H9 (cell line): Measurements from ENCODE around the gene ATP6V0E1. TPM values are rescaled to one million over a fixed set of nuclear protein-coding genes. Genes with fewer than 3 reads are reported as not detected.

Source experiments
- DNase-seq: peaks from one replicate; pipeline ENCODE4 v3.0.0-alpha.2; 2017
- H2AFZ ChIP-seq: one replicate; pipeline ENCODE4 v1.6.1; 2013; ENCODE audit warnings: mild to moderate bottlenecking, low read length, control low read depth, moderate library complexity
- H2AK5ac ChIP-seq: 2 replicates; pipeline ENCODE4 v1.6.1; 2013; ENCODE audit warnings: low read length, control low read depth, mixed read lengths; ENCODE audit not compliant: insufficient read length
- H2BK120ac ChIP-seq: one replicate; pipeline ENCODE4 v1.6.1; 2013; ENCODE audit warnings: low read depth, mild to moderate bottlenecking, low read length, control low read depth, inconsistent platforms; ENCODE audit not compliant: poor library complexity, severe bottlenecking
- H2BK12ac ChIP-seq: 2 replicates; pipeline ENCODE4 v1.6.1; 2013; ENCODE audit warnings: low read length, control low read depth, mixed read lengths, low read depth; ENCODE audit not compliant: insufficient read length
- H2BK15ac ChIP-seq: 2 replicates; pipeline ENCODE4 v1.6.1; 2013; ENCODE audit warnings: low read depth, low read length, control low read depth
- H2BK20ac ChIP-seq: one replicate; pipeline ENCODE4 v1.6.1; 2013; ENCODE audit warnings: low read depth, mild to moderate bottlenecking, low read length, control low read depth, inconsistent platforms; ENCODE audit not compliant: poor library complexity, severe bottlenecking
- H2BK5ac ChIP-seq: 2 replicates; pipeline ENCODE4 v1.6.1; 2013; ENCODE audit warnings: low read length, control low read depth, mixed read lengths; ENCODE audit not compliant: insufficient read length
- H3K14ac ChIP-seq: 2 replicates; pipeline ENCODE4 v1.6.1; 2013; ENCODE audit warnings: low read length, control low read depth; ENCODE audit not compliant: insufficient read depth
- H3K18ac ChIP-seq: 2 replicates; pipeline ENCODE4 v1.6.1; 2013; ENCODE audit warnings: low read depth, mild to moderate bottlenecking, mixed read lengths, low read length, control low read depth; ENCODE audit not compliant: insufficient read length
- H3K23ac ChIP-seq: 2 replicates; pipeline ENCODE4 v1.6.1; 2013; ENCODE audit warnings: low read length, control low read depth, mixed read lengths, low read depth; ENCODE audit not compliant: insufficient read length
- H3K23me2 ChIP-seq: 2 replicates; pipeline ENCODE4 v1.6.1; 2013; ENCODE audit warnings: low read depth, mild to moderate bottlenecking, mixed read lengths, low read length, control low read depth; ENCODE audit not compliant: insufficient read length, poor library complexity, severe bottlenecking
- H3K27ac ChIP-seq: 2 replicates; pipeline ENCODE4 v1.5.1; 2013; ENCODE audit warnings: low read length, control low read depth, mixed read lengths, low read depth; ENCODE audit not compliant: insufficient read length
- H3K27me3 ChIP-seq: 2 replicates; pipeline ENCODE4 v1.6.1; 2013; ENCODE audit warnings: low read length, control low read depth, inconsistent platforms; ENCODE audit not compliant: insufficient read depth
- H3K4ac ChIP-seq: 2 replicates; pipeline ENCODE4 v1.6.1; 2013; ENCODE audit warnings: low read depth, mild to moderate bottlenecking, control low read depth, inconsistent platforms, low read length, moderate library complexity
- H3K4me1 ChIP-seq: 2 replicates; pipeline ENCODE4 v1.6.1; 2013; ENCODE audit warnings: low read length, control low read depth, inconsistent platforms; ENCODE audit not compliant: insufficient read depth
- H3K4me2 ChIP-seq: 2 replicates; pipeline ENCODE4 v1.6.1; 2013; ENCODE audit warnings: low read length, control low read depth, mixed read lengths; ENCODE audit not compliant: insufficient read length, insufficient read depth
- H3K56ac ChIP-seq: 2 replicates; pipeline ENCODE4 v1.6.1; 2013; ENCODE audit warnings: low read depth, mild to moderate bottlenecking, mixed read lengths, low read length, control low read depth; ENCODE audit not compliant: insufficient read length
- H3K79me1 ChIP-seq: 2 replicates; pipeline ENCODE4 v1.6.1; 2013; ENCODE audit warnings: low read depth, mild to moderate bottlenecking, moderate library complexity, low read length, control low read depth, inconsistent platforms; ENCODE audit not compliant: insufficient read depth, poor library complexity, severe bottlenecking
- H3K79me2 ChIP-seq: 2 replicates; pipeline ENCODE4 v1.6.1; 2013; ENCODE audit warnings: low read length, control low read depth, inconsistent platforms; ENCODE audit not compliant: insufficient read depth
- H3K9ac ChIP-seq: 2 replicates; pipeline ENCODE4 v1.6.1; 2013; ENCODE audit warnings: low read length, control low read depth, mixed read lengths; ENCODE audit not compliant: insufficient read length; ENCODE audit errors: extremely low read depth
- H3K9me3 ChIP-seq: one replicate; pipeline ENCODE4 v1.6.1; 2013; ENCODE audit warnings: low read depth, low read length, inconsistent platforms; ENCODE audit not compliant: control insufficient read depth
- H3T11ph ChIP-seq: one replicate; pipeline ENCODE4 v1.6.1; 2013; ENCODE audit warnings: mild to moderate bottlenecking, low read length, control low read depth, inconsistent platforms
- H4K20me1 ChIP-seq: one replicate; pipeline ENCODE4 v1.6.1; 2013; ENCODE audit not compliant: control insufficient read depth, insufficient read length, insufficient read depth
- H4K5ac ChIP-seq: 2 replicates; pipeline ENCODE4 v1.6.1; 2013; ENCODE audit warnings: low read depth, mild to moderate bottlenecking, mixed read lengths, low read length, control low read depth; ENCODE audit not compliant: insufficient read length
- H4K8ac ChIP-seq: replicated peaks from 2 replicates; pipeline ENCODE4 v1.6.1; 2013; ENCODE audit warnings: low read length, control low read depth, mixed read lengths, low read depth; ENCODE audit not compliant: insufficient read length
- H4K91ac ChIP-seq: 2 replicates; pipeline ENCODE4 v1.6.1; 2013; ENCODE audit warnings: low read depth, mild to moderate bottlenecking, moderate library complexity, mixed read lengths, low read length, control low read depth; ENCODE audit not compliant: insufficient read length
- H3K27ac Mint-ChIP-seq, 3 experiments: 2 replicates in 2 of 3; 3 replicates in 1 of 3; pipeline ENCODE4 v1.8.0; 2020 to 2021; ENCODE audit warnings: mixed read lengths in 3 of 3, mild to moderate bottlenecking in 1 of 3, moderate library complexity in 1 of 3
- H3K27me3 Mint-ChIP-seq: 2 replicates; pipeline ENCODE4 v1.8.0; 2021; ENCODE audit warnings: low read depth, mild to moderate bottlenecking, moderate library complexity, mixed read lengths
- H3K36me3 Mint-ChIP-seq, 3 experiments: 2 replicates in 2 of 3; 3 replicates in 1 of 3; pipeline ENCODE4 v1.8.0; 2020 to 2021; ENCODE audit warnings: low read depth in 3 of 3, mixed read lengths in 3 of 3; ENCODE audit not compliant: insufficient read depth in 1 of 3
- H3K4me1 Mint-ChIP-seq, 2 experiments: 2 replicates each; pipeline ENCODE4 v1.8.0; 2020; ENCODE audit warnings: mixed read lengths in 2 of 2
- H3K4me3 Mint-ChIP-seq, 2 experiments: 2 replicates in 1 of 2; 3 replicates in 1 of 2; pipeline ENCODE4 v1.8.0; 2020 to 2021; ENCODE audit warnings: mild to moderate bottlenecking in 2 of 2, mixed read lengths in 2 of 2, moderate library complexity in 1 of 2
- H3K9me3 Mint-ChIP-seq, 2 experiments: 2 replicates in 1 of 2; 3 replicates in 1 of 2; pipeline ENCODE4 v1.8.0; 2020; ENCODE audit warnings: mild to moderate bottlenecking in 2 of 2, mixed read lengths in 2 of 2, moderate library complexity in 1 of 2
- WGBS: extraction: QIAGEN DNeasy Blood & Tissue Kit; methylation state at CpG from one replicate; pipeline ENCODE4 v1.1.7; 2013; ENCODE audit warnings: missing lambda C conversion rate, low lambda C conversion rate, mixed read lengths; ENCODE audit not compliant: insufficient read length; ENCODE audit errors: extremely low coverage; 5-methylcytosine and 5-hydroxymethylcytosine counted together
- total RNA-seq: library from RNA; stranded (reverse); gene quantifications from 2 replicates; pipeline ENCODE4 v1.2.1, GENCODE V29; 2021
- TF ChIP-seq, protein P1 (sequence below): fragments of 200-600 bp; sonication (generic); conservative IDR thresholded peaks from 3 replicates; pipeline ENCODE4 v1.8.0; 2021; ENCODE audit warnings: antibody characterized with exemption, mild to moderate bottlenecking

Gene ATP6V0E1
- total RNA-seq, 1 experiment from 2014 or later: 101 TPM

DNA sequence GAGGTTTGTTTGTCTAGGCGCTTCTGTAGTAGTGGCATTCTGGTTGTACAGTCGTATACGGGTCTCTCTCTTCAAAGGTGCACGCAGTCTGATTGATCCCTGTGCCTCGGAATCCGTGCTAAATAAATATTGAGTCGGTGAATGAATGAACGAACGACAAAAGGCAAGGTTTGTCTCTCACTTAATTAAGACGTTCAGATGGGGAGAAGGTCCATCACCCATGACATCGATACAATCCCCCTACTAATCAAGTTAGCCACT, 72.1 kb downstream of the ATP6V0E1 start:
- Histone ChIP-seq H3K79me1 (no peaks in the 10 kb centered on the region), H2AK5ac (no peak overlapping the region), H3K4ac (no peak overlapping the region), H3T11ph (no peak overlapping the region), H2BK12ac (no peak overlapping the region), H3K14ac (no peak overlapping the region), H4K8ac (no peak overlapping the region), H3K27me3 (no peaks in the 10 kb centered on the region), H2BK20ac (no peak overlapping the region), H3K23me2 (peaks cover 4% of the 10 kb centered on the region), H2AFZ (peak overlapping the region; percentile 98), H3K56ac (no peak overlapping the region), H3K27ac (no peak overlapping the region), H3K4me2 (peak overlapping the region; percentile 98), H4K5ac (no peak overlapping the region), H4K20me1 (no peaks in the 10 kb centered on the region), H3K4me1 (no peaks in the 10 kb centered on the region; the same call in 1 of the 2 replicates), H3K9me3 (no peaks in the 10 kb centered on the region), H2BK120ac (no peak overlapping the region), H3K79me2 (no peaks in the 10 kb centered on the region), H2BK5ac (no peak overlapping the region), H3K18ac (no peak overlapping the region), H3K9ac (peak overlapping the region; percentile 85), H4K91ac (no peak overlapping the region), H2BK15ac (no peak overlapping the region), H3K23ac (no peak overlapping the region)
- Mint-ChIP-seq H3K27me3 (peaks cover 5% of the 10 kb centered on the region), H3K4me1 (peaks cover 13 to 22% of the 10 kb centered on the region in 2 experiments), H3K36me3 (no peaks in the 10 kb centered on the region), H3K27ac (peak overlapping the region in 1 of 3 experiments; percentile 69; a peak in 2 of 7 replicates), H3K4me3 (peak overlapping the region; percentile 85 to 88), H3K9me3 (no peaks in the 10 kb centered on the region)
- WGBS: no CpG with 5 or more reads among the region's 11 CpGs
- DNase-seq: no peak
- TF ChIP-seq, protein P1, sequence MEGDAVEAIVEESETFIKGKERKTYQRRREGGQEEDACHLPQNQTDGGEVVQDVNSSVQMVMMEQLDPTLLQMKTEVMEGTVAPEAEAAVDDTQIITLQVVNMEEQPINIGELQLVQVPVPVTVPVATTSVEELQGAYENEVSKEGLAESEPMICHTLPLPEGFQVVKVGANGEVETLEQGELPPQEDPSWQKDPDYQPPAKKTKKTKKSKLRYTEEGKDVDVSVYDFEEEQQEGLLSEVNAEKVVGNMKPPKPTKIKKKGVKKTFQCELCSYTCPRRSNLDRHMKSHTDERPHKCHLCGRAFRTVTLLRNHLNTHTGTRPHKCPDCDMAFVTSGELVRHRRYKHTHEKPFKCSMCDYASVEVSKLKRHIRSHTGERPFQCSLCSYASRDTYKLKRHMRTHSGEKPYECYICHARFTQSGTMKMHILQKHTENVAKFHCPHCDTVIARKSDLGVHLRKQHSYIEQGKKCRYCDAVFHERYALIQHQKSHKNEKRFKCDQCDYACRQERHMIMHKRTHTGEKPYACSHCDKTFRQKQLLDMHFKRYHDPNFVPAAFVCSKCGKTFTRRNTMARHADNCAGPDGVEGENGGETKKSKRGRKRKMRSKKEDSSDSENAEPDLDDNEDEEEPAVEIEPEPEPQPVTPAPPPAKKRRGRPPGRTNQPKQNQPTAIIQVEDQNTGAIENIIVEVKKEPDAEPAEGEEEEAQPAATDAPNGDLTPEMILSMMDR: no peak
